ENCODE measurements around the gene PTPN6.
A peak's percentile ranks its signal among the peaks of the same experiment; 100 is the strongest.

PTPN6 gene

DNA sequence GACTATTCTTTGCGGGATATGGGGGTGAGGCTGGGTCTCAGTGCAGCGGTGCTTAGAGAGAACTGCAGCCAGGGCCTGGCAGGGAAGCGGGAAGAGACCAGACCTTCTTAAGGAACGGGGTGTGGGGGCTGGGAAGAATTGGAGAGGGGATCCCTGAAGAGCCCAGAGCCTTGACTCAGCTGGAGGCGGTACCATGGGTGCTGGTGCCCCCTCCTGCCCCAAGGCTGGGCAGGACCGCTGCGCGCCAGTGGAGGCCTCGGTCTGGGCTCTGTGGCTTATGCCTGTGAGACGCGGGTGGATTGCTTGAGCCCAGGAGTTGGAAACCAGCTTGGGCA, 8.9 kb upstream of the PTPN6 start:
- DNase-seq, result no peak

DNA sequence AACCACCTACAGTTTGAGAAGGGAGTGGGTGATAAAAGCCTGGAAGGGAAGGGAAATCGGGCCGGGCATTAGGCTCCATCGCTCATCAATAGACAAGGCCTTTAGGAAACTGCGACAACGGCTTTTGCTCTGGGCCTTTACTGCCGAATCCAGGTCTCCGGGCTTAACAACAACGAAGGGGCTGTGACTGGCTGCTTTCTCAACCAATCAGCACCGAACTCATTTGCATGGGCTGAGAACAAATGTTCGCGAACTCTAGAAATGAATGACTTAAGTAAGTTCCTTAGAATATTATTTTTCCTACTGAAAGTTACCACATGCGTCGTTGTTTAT, 7.8 kb upstream of the PTPN6 start:
- peak; percentile 93 to 94 for DNase-seq

DNA sequence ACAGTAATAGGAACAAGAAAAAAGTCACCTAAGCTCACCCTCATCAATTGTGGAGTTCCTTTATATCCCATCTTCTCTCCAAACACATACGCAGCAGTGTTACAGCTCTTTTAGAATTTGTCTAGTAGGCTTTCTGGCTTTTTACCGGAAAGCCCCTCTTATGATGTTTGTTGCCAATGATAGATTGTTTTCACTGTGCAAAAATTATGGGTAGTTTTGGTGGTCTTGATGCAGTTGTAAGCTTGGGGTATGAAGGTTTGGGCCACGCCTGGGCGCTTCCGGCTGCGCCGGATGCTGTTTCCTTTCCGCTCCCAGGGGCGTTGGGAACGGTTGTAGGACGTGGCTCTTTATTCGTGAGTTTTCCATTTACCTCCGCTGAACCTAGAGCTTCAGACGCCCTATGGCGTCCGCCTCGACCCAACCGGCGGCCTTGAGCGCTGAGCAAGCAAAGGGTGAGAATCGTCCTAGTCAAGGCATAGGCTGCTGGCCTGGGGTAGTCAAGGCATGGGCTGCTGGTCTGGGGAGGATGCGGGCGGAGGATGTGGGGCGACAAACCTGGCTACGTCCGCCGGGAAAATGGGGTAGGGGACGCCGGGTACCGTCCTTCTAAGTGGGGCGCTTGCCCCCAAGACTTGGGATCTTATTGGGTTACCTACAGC, 7.3 kb upstream of the PTPN6 start, which contains the start of the genes C12orf57 and RNU7-1:
Gene C12orf57, plus strand, starts transcription at position 301 of the 659 bp plus-strand sequence. Its CDS starts 100 bp downstream, at position 401.
Gene RNU7-1, plus strand, starts transcription at position 95 of the 659 bp plus-strand sequence.
- peak; percentile 90 to 92 for DNase-seq

DNA sequence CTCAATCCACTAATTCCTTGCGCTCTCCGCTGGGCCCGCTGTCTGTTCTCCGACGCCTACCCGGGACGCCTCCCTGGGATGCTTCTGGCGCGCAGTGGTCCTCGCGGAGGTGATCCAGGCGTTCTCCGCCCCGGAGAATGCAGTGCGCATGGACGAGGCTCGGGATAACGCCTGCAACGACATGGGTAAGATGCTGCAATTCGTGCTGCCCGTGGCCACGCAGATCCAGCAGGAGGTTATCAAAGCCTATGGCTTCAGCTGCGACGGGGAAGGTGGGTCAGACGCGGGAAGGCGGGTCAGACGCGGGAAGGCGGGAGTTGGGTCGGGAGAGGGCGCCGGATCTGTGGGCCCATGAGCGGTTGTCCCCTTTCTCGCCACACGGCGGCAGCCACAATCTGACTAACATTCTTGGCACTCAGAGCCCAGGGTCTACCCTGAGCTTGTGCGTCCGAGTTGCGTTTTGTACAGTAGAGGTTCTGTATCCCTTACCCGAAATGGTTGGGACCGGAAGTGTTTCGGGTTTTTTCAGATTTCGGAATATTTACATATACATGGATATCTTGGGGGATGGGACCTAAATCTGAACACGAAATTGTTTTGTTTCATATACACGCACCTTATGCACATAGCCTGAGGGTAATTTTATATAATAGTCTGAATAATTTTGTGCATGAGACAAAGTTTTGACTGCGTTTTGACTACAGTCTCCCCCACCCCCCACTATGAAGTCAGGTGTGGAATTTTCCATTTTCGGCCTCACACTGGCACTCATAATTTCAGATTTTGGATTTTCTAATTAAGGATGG, 6.6 kb upstream of the PTPN6 start:
- peak; percentile 90 for DNase-seq

DNA sequence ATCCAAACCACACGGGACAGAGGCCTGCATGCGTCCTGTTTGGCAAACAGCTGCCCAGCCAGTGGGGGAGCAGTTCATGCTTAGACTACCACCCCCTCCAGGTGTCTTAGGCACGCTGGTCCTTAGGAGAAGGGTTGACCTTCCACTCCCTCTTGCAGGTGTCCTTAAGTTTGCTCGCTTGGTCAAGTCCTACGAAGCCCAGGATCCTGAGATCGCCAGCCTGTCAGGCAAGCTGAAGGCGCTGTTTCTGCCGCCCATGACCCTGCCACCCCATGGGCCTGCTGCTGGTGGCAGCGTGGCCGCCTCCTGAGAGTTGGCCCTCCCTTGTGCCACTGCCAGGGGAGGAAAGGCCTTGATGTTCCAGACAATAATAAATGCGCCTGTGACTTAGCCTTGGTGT, 5.5 kb upstream of the PTPN6 start:
- no peak for DNase-seq

DNA sequence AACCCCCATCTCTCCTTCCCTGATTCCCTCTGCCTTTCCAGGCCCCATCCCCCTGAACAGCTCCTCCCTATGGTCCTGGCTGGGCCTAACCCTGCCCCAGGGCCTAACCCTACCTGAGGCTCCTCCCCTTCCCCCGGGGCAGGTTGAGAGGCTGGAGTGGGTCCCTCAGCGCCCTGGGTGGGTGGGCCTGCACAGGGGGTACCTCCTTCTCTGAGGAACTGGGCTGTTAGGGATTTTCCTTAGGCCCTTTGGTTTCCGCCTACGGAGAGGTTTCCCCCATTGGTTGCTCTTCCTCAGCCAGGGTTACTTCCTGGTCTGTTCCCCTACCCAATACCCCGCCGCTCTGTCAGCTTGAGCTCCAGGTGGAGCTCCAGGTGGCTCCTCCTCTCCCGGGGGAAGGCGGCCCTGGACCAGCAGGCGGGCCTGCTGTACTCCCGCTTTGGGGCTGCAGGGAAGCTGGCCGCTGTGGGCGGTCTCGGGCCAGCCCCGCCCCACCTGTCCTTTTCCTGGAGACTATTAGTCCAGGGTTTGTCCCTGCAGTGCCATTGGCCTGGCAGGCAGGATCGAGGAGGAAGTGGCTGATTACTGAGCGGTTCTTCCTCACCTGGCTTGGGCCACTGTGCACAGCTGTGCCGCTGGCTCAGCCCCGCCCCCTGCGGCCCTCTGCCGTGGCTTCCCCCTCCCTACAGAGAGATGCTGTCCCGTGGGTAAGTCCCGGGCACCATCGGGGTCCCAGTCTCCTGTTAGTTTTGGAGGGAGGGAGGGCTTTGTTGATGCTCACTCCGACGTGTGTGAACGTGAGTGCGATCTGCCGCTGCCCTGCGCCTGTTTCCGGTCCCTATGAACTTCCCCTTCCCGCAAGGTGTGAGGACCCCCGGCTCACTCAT, 4.9 kb upstream of the PTPN6 start:
- peak; percentile 68 to 78 for DNase-seq

DNA sequence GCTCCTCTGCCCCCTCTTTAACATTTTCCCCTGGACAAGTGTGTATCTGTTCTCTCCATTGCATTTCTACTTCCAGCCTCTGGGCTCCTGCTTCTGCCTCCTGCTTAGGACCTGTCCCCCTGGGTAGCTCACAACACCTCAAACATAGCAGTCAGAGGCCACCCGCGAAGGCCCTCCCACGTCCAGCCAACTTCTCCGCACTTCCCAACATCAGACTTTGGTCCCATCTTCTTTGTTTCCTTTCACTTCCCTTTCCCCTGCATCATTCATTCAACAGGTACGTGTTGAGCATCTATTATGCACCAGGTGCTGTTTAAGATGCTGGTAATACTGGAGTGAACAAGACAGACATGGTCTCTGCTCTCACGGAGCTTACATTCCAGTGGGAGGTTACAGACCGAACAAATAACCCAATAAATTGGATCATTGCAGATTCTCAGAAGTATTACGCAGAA, 4.2 kb upstream of the PTPN6 start:
- no peak for DNase-seq

DNA sequence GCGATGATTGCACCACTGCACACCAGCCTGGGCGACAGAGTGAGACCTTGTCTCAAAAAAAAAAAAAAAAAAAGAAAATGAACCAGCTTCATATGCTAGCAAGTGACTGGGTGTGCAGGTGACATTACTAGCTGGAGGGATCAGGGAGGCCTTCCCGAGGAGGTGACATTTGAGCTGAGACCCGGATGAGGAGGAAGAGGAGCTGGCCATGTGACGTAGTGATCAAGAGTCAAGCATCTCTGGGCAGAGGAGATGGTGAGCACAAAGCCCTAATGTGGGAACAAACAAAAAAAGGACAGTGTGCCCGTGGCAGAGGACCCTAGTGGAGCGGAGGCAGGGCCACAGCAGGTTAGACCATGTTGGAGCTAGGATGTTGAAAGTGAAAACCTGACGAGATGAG, 3.5 kb upstream of the PTPN6 start:
- DNase-seq, result no peak

DNA sequence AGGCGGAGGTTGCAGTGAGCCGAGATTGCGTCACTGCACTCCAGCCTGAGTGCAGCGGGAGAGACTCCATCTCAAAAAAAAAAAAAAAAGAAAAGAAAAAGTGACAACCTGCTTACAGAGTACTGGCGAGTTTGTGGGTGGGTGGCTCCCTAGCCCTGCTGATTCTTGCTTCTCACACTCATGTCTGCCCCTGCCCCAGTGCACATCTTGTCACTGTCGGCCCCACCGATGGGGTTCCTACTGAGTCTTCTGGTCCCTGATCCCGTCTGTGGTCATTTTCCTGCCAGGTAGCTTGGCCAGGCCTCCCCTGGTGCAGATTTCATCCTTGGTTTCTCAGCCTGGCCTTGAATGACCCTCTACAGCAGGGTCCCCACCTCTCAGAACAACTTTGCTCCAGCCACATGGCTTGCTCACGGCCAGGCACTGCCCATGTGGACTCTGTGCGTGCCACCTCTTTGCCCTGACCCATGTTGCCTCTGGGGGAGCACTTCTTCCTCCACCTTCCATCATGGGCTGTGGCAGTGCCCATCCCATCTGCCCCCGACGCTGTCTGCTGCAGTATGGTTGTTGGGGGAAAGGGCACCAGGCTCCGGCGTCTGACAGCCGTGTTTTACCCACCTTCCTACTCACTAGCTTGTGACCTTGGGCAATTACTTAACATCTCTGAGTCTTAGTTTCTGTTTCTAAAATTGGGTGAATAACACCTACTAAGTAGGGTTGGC, 2.1 kb upstream of the PTPN6 start:
- peak; percentile 60 to 62 for DNase-seq

DNA sequence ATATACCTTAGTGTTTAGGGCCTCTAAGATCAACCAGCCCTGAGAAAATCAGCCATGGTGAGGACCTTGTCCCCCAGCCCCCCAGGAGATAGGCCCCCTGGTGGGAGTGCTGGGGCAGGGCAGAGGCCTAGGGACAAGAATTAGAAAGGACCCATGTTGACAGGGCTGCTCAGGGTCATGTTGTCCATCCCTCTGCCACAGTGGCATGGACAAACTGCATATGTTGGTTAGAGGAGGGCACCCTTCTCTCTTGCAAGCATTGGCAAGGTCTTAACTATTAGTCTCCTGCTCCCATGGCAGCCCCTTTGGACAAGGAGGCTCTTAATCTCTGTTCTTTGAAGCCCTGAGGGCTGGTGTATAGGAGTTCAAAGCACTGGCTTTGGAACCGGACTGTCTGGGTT, 755 bp upstream of the PTPN6 start:
- DNase-seq, result peak in 1 of 2 donors; percentile 54

DNA sequence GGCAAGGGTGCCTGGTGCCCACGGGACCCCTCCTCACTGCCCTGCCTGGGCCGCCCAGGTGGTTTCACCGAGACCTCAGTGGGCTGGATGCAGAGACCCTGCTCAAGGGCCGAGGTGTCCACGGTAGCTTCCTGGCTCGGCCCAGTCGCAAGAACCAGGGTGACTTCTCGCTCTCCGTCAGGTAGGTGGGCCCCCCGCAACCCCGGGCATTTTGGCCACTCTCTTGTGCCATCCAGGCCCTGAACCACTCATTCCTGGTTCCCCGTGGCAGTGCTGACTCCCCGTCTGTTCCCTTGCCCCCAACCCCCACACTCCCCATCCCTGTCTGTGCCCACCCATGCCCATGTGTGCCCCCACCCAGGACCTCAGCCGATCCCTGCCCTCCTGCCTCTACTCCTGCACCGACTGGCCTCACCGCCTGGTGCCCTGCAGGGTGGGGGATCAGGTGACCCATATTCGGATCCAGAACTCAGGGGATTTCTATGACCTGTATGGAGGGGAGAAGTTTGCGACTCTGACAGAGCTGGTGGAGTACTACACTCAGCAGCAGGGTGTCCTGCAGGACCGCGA, 480 bp downstream of the PTPN6 start:
- DNase-seq, result no peak

DNA sequence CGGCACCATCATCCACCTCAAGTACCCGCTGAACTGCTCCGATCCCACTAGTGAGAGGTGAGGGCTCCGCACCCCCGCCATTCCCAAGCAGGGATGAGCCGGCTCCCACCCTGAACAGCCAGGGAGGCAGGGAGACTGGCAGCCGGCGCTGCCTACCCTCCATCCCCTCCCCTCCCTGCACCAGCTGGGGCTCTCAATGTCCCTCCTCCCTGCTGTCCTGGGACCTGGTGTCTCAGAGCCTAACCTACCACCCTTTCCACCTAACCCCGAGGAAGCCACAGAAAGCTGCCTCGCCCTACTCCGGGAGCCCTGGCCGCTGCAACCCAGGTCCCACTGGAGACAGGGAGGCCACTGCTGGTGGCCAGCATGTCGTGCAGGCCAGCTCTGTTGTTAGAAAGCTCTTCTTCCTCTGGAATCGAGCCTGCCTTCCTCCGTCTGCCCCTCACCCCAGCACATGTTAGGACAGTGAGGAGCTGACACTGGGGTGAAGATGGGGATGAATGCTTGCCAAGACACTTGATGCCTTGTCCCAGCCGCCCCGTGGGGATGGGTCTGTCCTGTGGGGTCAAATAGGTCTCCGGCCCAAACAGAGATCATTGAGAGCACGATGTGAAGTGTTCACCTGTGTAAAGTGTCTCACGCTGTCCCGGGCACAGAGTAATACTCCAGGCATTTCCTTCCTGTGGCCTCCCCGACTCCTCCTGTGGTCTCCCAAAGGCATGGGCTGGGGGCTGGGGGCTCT, 1.1 kb downstream of the PTPN6 start:
- DNase-seq, result no peak

DNA sequence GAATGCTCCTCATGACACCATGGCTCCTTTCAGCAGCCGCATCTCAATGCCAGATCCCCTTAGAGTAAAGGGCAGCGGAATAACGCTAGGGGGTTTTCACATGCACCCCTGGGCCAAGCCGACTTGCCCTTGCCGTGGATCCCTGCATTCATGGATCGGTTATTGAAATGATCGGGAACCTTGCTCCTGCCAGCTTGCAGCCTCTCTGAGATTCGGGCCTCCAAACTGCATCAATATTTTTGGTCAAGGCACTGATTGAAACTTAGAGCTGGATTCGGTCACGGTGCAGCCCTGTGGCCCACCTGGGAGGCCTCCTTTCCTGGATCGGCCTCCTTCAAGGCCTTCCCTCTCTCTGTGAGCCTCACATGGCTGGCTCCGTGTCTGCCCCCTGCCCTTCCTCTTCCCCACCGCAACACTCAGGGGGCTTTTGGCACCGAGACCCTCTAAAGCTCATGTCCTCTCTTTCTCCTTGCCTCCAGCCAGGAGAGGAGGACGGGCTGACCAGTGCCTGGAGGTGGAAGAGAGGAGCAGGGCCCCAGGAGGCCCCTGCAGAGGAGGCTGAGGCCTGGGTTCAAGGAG, 1.8 kb downstream of the PTPN6 start:
- no peak for DNase-seq

DNA sequence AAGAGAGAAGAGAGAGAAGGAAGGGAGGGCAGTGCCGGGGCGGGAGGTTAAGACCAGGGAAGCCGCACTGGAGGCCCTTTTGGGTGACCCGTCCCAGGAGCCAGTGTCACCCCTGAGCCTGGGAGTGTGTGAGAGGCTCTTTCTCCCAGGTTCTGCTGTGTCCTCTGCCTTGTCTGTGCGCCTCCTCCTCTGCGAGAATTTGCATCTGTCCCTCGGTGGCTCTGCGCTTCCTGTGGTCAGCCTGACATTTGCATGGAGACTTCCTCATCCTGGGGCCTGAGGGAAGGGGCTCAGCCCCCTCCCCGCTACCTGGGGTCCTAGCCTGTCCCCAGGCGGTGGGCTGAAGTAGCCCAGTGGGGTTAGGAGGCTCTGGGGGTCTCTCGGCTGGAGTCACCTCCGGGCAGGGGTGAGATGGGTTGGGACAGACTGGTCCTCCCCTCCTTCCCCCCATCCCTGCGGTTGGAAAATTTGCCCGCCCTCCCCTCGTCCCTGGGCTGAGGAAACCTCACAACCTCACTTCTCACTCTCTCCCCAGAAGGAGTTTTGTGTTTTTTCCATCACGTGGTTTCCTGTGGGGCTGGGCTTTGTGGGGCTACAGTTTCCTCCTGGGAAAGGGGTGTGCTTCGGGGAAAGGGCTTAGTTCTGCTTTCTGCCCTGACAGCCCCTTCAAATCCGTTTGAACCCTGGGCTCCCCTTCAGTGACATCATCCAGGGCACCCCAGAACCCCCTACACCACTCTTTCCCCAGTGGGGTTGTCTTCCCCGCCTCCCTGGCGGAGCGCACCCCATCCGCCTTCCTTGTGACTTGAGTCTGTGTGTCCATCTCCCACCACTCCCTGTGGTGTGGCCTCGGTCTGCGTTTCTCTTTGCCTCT, 2.5 kb downstream of the PTPN6 start:
- peak; percentile 84 to 87 for DNase-seq

DNA sequence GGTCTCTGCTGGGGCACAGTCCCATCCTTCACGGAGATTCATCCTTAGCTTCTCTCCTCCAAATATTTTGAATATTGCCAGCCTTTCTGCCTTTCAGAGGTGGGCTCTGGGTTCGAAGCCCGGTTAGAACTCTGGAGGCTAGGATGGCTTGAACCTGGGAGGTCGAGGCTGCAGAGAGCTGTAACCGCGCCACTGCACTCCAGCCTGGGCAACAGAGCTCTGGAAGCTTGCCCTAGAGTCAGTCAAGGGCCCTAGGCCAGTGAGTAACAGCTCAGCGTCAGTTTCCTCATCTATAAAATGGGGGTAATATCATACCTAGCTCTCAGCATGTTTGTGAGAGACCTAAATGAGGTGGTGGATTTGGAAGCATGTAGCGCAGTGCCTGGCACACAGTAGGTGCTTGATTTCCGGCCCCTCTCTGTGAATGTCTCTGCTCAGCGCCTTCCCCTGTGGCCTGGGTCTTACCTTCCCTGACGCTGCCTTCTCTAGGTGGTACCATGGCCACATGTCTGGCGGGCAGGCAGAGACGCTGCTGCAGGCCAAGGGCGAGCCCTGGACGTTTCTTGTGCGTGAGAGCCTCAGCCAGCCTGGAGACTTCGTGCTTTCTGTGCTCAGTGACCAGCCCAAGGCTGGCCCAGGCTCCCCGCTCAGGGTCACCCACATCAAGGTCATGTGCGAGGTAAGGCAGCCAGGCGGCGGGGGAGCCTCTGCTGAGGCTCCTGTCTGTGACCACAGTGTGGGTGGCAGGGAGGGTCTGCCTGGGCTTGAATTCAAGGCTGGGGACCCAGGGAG, 3.4 kb downstream of the PTPN6 start:
- DNase-seq, result no peak

DNA sequence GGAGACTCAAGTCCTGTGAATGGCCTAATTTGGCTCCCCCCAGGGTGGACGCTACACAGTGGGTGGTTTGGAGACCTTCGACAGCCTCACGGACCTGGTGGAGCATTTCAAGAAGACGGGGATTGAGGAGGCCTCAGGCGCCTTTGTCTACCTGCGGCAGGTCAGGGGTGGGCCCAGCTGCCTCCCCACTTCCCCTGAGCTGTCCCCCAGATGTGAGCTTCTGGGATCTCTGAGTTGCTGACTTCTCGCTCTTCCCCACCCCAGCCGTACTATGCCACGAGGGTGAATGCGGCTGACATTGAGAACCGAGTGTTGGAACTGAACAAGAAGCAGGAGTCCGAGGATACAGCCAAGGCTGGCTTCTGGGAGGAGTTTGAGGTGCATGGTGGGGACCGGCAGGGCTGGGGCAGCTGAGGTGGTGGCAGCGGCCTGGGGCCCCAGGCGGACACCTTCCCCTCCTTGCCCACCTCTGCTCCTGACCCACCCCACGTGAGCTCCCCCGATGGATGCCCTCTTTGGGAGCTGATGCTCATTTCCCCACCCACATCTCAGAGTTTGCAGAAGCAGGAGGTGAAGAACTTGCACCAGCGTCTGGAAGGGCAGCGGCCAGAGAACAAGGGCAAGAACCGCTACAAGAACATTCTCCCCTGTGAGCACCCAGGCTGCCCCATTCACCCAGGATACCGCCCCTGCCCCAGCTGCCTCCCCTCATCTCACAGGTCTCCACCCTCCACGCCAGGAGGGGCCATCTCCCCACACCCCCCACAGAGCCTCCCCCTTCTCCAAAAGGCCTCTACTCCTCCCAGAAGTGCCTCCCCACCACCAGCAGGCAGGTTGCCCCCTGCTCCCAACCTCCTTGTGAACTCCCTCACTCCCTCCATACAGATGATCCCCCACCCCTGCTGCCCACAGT, 4.2 kb downstream of the PTPN6 start:
- no peak for DNase-seq

DNA sequence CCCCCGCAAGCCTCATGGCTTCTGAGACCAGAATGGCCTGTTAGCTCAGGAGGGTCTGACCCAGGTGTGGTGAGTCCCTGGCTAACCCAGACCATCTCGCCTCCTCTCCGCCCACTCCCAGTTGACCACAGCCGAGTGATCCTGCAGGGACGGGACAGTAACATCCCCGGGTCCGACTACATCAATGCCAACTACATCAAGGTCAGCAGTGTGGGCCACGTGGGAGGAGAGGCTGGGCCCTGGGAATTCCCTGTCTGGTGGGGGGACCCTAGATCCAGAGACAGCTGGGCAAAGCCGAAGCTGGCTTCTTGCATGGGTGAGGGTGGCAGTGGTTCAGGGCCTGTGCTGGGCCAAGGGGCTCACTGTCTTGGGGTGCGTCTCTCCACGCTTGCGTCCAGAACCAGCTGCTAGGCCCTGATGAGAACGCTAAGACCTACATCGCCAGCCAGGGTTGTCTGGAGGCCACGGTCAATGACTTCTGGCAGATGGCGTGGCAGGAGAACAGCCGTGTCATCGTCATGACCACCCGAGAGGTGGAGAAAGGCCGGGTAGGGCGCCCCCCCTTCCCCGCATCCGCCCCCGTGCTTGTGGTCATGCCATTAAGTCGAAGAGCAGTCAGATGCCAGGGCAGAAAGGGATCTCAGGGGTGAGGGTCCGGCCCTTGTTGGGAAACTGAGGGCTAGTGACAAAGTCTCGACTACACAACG, 5.0 kb downstream of the PTPN6 start:
- DNase-seq, result peak in 1 of 2 donors; percentile 48
